LHCN-M2 (cell line): ENCODE measurements around the gene DBNL. TPM values are rescaled to one million over a fixed set of nuclear protein-coding genes. Genes with fewer than 3 reads are reported as not detected.
A peak's percentile ranks its signal among the peaks of the same experiment; 100 is the strongest.

ENCODE experiments used
- DNase-seq: peaks from one replicate; pipeline ENCODE4 v3.0.0-alpha.2; 2012; ENCODE audit warnings: low read depth
- total RNA-seq: library from RNA; depleted of rRNA; stranded (reverse); fragments of >200 nt; gene quantifications from 2 replicates; pipeline ENCODE4 v1.2.3, GENCODE V29; 2014

Gene DBNL
- total RNA-seq, 1 experiment from 2014 or later: 226 TPM

DNA sequence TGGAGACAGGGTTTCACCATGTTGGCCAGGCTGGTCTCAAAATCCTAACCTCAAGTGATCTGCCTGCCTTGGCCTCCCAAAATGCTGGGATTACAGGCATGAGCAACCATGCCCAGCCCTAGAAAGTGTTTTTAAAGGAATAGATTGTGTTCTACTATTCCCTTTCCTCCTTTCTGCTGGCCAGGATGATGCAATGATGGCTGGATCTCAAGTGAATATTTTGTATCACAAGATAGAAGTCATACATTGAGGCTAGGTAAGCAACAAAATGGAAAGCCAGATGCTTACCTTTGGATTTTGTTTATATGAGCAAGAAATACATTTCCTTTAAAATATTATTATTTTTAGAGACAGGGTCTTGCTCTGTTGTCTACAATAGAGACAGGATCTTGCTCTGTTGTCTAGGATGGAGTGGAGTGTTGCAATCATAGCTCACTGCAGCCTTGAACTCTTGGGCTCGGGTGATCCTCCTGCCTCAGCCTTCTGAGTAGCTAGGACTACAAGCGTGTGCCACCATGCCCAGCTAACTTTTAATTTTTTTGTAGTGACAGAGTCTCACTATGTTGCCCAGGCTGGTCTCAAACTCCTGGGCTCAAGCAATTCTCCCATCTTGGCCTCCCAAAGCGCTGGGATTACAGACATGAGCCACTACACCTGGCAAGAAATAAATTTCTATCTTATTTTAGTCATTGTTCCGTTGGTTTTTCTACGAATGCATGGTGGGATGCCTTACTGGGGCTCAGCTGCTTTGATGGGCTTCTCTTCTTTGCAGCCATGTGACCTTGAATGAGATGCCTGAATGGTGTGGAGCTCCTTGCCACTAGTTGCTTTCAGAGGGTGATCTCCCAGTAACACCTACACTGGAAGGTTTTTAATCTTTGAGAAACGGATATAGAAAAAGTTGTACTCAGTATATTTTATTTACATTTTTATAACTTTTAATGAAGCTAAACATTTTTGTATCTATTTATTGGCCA lies 53.9 kb downstream of the DBNL start:
- DNase-seq: no peak

GRCh38 chr7:44099669-44100068 lies 55.2 kb downstream of the DBNL start:
- DNase-seq: peak; percentile 19

- peak; percentile 89 for DNase-seq
Observed at GRCh38 chr7:44100458-44101302, 56.2 kb downstream of the DBNL start.

GRCh38 chr7:44101303-44101965 lies 56.9 kb downstream of the DBNL start:
- no peak for DNase-seq

GRCh38 chr7:44101966-44102845 lies 57.7 kb downstream of the DBNL start:
- DNase-seq: peak; percentile 87

- DNase-seq: no peak
Observed at GRCh38 chr7:44102846-44103565, 58.5 kb downstream of the DBNL start.

- no peak for DNase-seq
Observed at GRCh38 chr7:44103566-44103922, 59.0 kb downstream of the DBNL start.

DNA sequence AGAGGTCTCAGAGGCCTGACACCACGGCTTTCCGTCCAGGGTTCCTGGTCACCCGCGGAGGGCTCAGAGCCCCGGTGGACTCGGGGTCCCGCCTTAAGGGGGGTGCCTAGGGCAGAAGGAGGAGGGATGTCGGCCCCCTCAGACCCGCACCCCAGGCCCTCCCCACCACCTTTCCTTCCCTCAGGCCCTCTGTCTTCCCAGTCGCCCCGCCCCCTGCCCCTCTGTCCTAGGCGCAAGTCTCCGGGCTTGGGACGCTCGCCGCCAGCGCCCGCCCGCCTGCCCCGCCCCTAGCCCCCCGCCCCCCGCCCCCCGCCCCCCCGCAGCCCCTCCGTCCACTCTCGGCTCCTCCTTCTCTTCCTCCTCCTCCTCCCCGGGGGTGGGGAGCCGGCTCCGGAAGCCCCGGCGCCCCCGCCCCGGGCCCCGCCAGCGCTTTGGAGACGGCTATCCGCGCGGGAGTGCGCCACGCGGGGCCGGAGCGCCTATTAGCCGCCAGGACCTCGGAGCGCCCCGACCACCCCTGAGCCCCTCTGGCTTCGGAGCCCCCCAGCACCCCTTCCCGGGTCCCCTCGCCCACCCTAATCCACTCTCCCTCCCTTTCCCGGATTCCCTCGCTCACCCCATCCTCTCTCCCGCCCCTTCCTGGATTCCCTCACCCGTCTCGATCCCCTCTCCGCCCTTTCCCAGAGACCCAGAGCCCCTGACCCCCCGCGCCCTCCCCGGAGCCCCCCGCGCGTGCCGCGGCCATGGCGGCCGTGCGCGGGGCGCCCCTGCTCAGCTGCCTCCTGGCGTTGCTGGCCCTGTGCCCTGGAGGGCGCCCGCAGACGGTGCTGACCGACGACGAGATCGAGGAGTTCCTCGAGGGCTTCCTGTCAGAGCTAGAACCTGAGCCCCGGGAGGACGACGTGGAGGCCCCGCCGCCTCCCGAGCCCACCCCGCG lies 59.7 kb downstream of the DBNL start, which contains the start of gene AEBP1:
AEBP1 (plus strand) TSS at position 423 of the 937 bp plus-strand sequence; CDS start at position 744, 321 bp downstream.
- DNase-seq: no peak

GRCh38 chr7:44104860-44105771 lies 60.6 kb downstream of the DBNL start:
- DNase-seq: peak; percentile 39

- no peak for DNase-seq
Observed at GRCh38 chr7:44105832-44106231, 61.3 kb downstream of the DBNL start.

- no peak for DNase-seq
Observed at GRCh38 chr7:44106311-44107065, 62.0 kb downstream of the DBNL start.

- DNase-seq: no peak
Observed at GRCh38 chr7:44107116-44107960, 62.8 kb downstream of the DBNL start.

- DNase-seq: no peak
Observed at GRCh38 chr7:44107961-44108767, 63.7 kb downstream of the DBNL start.

GRCh38 chr7:44108768-44109750 lies 64.6 kb downstream of the DBNL start:
- no peak for DNase-seq
